ENCODE measurements around the gene TMEM190. TPM values are rescaled to one million over a fixed set of nuclear protein-coding genes. Genes with fewer than 3 reads are reported as not detected.

Gene TMEM190
- total and polyA plus RNA-seq, 9 of the 15 experiments (the other 6 are each of a cell fraction or from before 2014, with no cell fraction given) = not detected

GRCh38 chr19:55406091-55406825, 29.6 kb downstream of the TMEM190 start (continued):
- TF ChIP-seq MBD2 (IDR thresholded peaks at IDR 0.05; ENCODE audit: borderline replicate concordance, low read depth) = no peak
- no peak for TF ChIP-seq CC2D1A (IDR thresholded peaks at IDR 0.05)
- peak; percentile 45; the same call in 1 of the 2 replicates for TF ChIP-seq ZC3H4 (CRISPR knock-in tag; IDR thresholded peaks at IDR 0.05; ENCODE audit: borderline replicate concordance)
- no peak for TF ChIP-seq MAFG (tag; conservative IDR thresholded peaks at IDR 0.05)
- TF ChIP-seq E4F1 (CRISPR knock-in tag; IDR thresholded peaks at IDR 0.05; ENCODE audit: borderline replicate concordance) = no peak
- peak; percentile 4; the same call in 1 of the 2 replicates for TF ChIP-seq RBFOX2 (IDR thresholded peaks at IDR 0.05; ENCODE audit: low read depth, low read length)
- no peak for TF ChIP-seq U2AF1 (optimal IDR thresholded peaks at IDR 0.05; ENCODE audit: low read depth, low read length)
- TF ChIP-seq, protein P1, sequence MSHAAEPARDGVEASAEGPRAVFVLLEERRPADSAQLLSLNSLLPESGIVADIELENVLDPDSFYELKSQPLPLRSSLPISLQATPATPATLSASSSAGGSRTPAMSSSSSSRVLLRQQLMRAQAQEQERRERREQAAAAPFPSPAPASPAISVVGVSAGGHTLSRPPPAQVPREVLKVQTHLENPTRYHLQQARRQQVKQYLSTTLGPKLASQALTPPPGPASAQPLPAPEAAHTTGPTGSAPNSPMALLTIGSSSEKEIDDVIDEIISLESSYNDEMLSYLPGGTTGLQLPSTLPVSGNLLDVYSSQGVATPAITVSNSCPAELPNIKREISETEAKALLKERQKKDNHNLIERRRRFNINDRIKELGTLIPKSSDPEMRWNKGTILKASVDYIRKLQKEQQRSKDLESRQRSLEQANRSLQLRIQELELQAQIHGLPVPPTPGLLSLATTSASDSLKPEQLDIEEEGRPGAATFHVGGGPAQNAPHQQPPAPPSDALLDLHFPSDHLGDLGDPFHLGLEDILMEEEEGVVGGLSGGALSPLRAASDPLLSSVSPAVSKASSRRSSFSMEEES (CRISPR knock-in tag; IDR thresholded peaks at IDR 0.05) = peak; percentile 67
- no peak for TF ChIP-seq TCF3 (CRISPR knock-in tag; IDR thresholded peaks at IDR 0.05)
- TF ChIP-seq TEAD1 (CRISPR knock-in tag; IDR thresholded peaks at IDR 0.05) = peak in 1 of 2 experiments; percentile 72; a peak in 2 of 4 replicates
- no peak for TF ChIP-seq ZBTB9 (CRISPR knock-in tag; IDR thresholded peaks at IDR 0.05)
- TF ChIP-seq CTBP1 (IDR thresholded peaks at IDR 0.05; ENCODE audit: borderline replicate concordance) = no peak
- TF ChIP-seq XRCC5 (IDR thresholded peaks at IDR 0.05; ENCODE audit: low read depth, low read length) = 0 out of 2 replicates have a peak, but pooled peaks have one; percentile 22
- TF ChIP-seq FOXA1 (IDR thresholded peaks at IDR 0.05; ENCODE audit: borderline replicate concordance) = no peak
- TF ChIP-seq POLR2AphosphoS5 (IDR thresholded peaks at IDR 0.05; ENCODE audit: control insufficient read depth, insufficient read depth, low read depth, low read length) = no peak

Data from K562 (cell line).